ENCODE measurements around the gene TUBB6. TPM values are rescaled to one million over a fixed set of nuclear protein-coding genes. Genes with fewer than 3 reads are reported as not detected.

Gene TUBB6
- polyA plus RNA-seq, 1 donor from 2014 or later: 3.8 TPM

DNA sequence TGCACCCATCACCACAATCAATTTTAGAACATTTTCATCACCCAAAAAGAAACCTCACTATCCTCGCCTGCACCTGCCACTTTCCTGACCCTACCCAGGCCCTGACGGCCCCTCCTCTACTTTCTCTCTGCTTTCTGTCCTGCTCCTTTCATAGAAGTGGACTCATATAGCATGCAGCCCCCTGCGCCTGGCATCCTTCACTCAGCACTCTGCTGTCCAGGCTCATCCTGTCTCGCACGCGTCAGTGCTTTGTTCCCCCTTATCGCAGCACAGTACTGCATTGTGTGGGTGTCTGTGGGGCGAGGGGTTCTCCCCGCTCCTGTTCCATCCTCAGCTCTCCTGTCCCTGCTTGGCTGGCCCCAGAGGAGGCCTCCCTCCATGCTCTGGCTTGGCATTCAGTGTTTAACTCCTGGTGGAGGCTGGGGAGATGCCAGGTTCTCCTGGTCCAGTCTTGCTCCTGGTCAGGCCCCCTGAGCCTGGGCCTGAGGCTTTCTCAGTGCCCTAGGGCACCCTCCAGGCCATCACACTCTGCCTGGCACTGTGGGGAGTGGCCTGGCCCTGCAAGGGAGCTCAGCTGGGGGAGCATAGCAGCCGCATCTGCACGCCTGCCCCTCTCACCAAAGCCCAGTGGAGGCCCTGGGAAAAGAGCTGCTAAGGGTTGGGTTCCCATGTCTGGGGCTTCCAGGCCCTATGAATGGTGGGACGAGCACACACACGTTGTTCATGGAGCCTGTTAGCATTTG, 6.6 kb upstream of the TUBB6 start:
- H3K4me2 ChIP-seq (ENCODE audit: low read length): no peak overlapping the region
- no peaks in the 10 kb centered on the region for H3K9me2 ChIP-seq (ENCODE audit: insufficient read depth, low read length)
- peaks cover 18% of the 10 kb centered on the region for H3K27me3 ChIP-seq (ENCODE audit: insufficient read depth, low read depth, low read length)
- no peak overlapping the region for H3K9ac ChIP-seq (ENCODE audit: low read length)
- no peak overlapping the region for H2AFZ ChIP-seq (ENCODE audit: low read depth, low read length)
- no peak overlapping the region for H3K27ac ChIP-seq (ENCODE audit: low read length)
- no peaks in the 10 kb centered on the region for H4K20me1 ChIP-seq (ENCODE audit: insufficient read depth)
- no peaks in the 10 kb centered on the region for H3K9me3 ChIP-seq (ENCODE audit: low read length)
- TF ChIP-seq RAD21 (conservative IDR thresholded peaks at IDR 0.05): no peak
- TF ChIP-seq EZH2 (IDR thresholded peaks at IDR 0.05; ENCODE audit: borderline replicate concordance, insufficient read depth, low read length, poor library complexity, severe bottlenecking): no peak
- no peak for TF ChIP-seq MXI1 (conservative IDR thresholded peaks at IDR 0.05; ENCODE audit: poor library complexity, severe bottlenecking)
- TF ChIP-seq EP300 (conservative IDR thresholded peaks at IDR 0.05; ENCODE audit: poor library complexity, severe bottlenecking): no peak
- no peak for TF ChIP-seq SMC3 (conservative IDR thresholded peaks at IDR 0.05; ENCODE audit: poor library complexity)
- TF ChIP-seq, protein P1, sequence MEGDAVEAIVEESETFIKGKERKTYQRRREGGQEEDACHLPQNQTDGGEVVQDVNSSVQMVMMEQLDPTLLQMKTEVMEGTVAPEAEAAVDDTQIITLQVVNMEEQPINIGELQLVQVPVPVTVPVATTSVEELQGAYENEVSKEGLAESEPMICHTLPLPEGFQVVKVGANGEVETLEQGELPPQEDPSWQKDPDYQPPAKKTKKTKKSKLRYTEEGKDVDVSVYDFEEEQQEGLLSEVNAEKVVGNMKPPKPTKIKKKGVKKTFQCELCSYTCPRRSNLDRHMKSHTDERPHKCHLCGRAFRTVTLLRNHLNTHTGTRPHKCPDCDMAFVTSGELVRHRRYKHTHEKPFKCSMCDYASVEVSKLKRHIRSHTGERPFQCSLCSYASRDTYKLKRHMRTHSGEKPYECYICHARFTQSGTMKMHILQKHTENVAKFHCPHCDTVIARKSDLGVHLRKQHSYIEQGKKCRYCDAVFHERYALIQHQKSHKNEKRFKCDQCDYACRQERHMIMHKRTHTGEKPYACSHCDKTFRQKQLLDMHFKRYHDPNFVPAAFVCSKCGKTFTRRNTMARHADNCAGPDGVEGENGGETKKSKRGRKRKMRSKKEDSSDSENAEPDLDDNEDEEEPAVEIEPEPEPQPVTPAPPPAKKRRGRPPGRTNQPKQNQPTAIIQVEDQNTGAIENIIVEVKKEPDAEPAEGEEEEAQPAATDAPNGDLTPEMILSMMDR (IDR thresholded peaks at IDR 0.05; ENCODE audit: poor library complexity, severe bottlenecking): no peak
- TF ChIP-seq, protein P2, sequence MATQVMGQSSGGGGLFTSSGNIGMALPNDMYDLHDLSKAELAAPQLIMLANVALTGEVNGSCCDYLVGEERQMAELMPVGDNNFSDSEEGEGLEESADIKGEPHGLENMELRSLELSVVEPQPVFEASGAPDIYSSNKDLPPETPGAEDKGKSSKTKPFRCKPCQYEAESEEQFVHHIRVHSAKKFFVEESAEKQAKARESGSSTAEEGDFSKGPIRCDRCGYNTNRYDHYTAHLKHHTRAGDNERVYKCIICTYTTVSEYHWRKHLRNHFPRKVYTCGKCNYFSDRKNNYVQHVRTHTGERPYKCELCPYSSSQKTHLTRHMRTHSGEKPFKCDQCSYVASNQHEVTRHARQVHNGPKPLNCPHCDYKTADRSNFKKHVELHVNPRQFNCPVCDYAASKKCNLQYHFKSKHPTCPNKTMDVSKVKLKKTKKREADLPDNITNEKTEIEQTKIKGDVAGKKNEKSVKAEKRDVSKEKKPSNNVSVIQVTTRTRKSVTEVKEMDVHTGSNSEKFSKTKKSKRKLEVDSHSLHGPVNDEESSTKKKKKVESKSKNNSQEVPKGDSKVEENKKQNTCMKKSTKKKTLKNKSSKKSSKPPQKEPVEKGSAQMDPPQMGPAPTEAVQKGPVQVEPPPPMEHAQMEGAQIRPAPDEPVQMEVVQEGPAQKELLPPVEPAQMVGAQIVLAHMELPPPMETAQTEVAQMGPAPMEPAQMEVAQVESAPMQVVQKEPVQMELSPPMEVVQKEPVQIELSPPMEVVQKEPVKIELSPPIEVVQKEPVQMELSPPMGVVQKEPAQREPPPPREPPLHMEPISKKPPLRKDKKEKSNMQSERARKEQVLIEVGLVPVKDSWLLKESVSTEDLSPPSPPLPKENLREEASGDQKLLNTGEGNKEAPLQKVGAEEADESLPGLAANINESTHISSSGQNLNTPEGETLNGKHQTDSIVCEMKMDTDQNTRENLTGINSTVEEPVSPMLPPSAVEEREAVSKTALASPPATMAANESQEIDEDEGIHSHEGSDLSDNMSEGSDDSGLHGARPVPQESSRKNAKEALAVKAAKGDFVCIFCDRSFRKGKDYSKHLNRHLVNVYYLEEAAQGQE (IDR thresholded peaks at IDR 0.05; ENCODE audit: borderline replicate concordance): no peak
- no peak for TF ChIP-seq POLR2AphosphoS5 (IDR thresholded peaks at IDR 0.05)
- TF ChIP-seq TAF1 (IDR thresholded peaks at IDR 0.05; ENCODE audit: low read depth): no peak
- H3K4me3 ChIP-seq (ENCODE audit: low read length): no peak overlapping the region
- no peaks in the 10 kb centered on the region for H3K36me3 ChIP-seq (ENCODE audit: insufficient read depth, low read length)
- no peaks in the 10 kb centered on the region for H3F3A ChIP-seq (ENCODE audit: insufficient read depth, low read length, poor library complexity, severe bottlenecking)
- H3K79me2 ChIP-seq (replicated peaks; ENCODE audit: insufficient read depth, low read length): no peaks in the 10 kb centered on the region

DNA sequence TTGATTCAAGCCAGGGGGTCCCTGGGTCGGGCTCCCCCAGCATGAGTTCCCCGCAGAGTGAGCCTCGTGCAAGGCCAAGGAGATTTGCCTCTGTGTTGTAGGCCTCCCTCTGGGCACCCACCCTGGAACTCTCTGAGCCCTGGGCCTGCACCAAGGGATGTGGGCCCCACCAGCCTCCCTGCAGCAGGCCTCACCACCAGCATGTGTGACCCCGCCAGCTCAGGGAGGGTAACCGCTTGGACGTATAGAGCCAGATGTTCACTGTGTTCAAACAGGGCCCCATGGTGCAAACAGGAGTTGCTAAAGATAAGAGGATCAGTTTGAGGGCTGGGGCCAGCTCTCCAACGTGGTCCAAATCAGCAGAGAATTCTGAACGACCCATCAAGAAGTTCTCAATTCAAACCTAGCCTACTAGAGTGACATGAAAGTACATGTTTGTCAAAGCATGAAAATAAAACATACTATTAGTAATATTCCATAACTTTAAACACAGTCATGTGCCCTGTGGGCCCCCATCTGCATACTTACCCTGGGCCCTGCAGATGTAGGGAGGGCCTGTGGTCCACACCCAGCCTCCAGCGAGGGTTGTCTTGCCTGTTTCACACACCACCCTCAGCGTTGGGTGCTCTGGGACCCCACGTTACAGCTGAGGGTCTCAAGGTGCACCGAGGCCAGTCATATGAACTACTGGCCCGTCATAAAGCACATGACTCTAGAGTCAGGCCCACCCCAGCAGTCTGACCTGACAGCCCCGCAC, 5.5 kb upstream of the TUBB6 start:
- no peaks in the 10 kb centered on the region for H3K79me2 ChIP-seq (replicated peaks; ENCODE audit: insufficient read depth, low read length)
- H3K9me3 ChIP-seq (ENCODE audit: low read length): no peaks in the 10 kb centered on the region
- H3K27ac ChIP-seq (ENCODE audit: low read length): no peak overlapping the region
- no peaks in the 10 kb centered on the region for H4K20me1 ChIP-seq (ENCODE audit: insufficient read depth)
- peaks cover 30% of the 10 kb centered on the region for H3K27me3 ChIP-seq (ENCODE audit: insufficient read depth, low read depth, low read length)
- H2AFZ ChIP-seq (ENCODE audit: low read depth, low read length): no peak overlapping the region
- H3K4me2 ChIP-seq (ENCODE audit: low read length): no peak overlapping the region
- no peaks in the 10 kb centered on the region for H3K9me2 ChIP-seq (ENCODE audit: insufficient read depth, low read length)
- H3F3A ChIP-seq (ENCODE audit: insufficient read depth, low read length, poor library complexity, severe bottlenecking): no peaks in the 10 kb centered on the region
- TF ChIP-seq TAF1 (IDR thresholded peaks at IDR 0.05; ENCODE audit: low read depth) (no peak), RAD21 (conservative IDR thresholded peaks at IDR 0.05) (no peak), SMC3 (conservative IDR thresholded peaks at IDR 0.05; ENCODE audit: poor library complexity) (no peak), MXI1 (conservative IDR thresholded peaks at IDR 0.05; ENCODE audit: poor library complexity, severe bottlenecking) (no peak), EZH2 (IDR thresholded peaks at IDR 0.05; ENCODE audit: borderline replicate concordance, insufficient read depth, low read length, poor library complexity, severe bottlenecking) (no peak), EP300 (conservative IDR thresholded peaks at IDR 0.05; ENCODE audit: poor library complexity, severe bottlenecking) (no peak), POLR2AphosphoS5 (IDR thresholded peaks at IDR 0.05) (no peak)
- TF ChIP-seq, protein P1 (IDR thresholded peaks at IDR 0.05; ENCODE audit: poor library complexity, severe bottlenecking): no peak
- TF ChIP-seq, protein P2 (IDR thresholded peaks at IDR 0.05; ENCODE audit: borderline replicate concordance): no peak
- H3K4me3 ChIP-seq (ENCODE audit: low read length): no peak overlapping the region
- no peak overlapping the region for H3K9ac ChIP-seq (ENCODE audit: low read length)
- no peaks in the 10 kb centered on the region for H3K36me3 ChIP-seq (ENCODE audit: insufficient read depth, low read length)

Measured in neural cell (in vitro differentiated cells).